Astrocyte (in vitro differentiated cells and primary cell): ENCODE results near the gene CTTN.

Source experiments
- EZH2 ChIP-seq: IDR thresholded peaks from 2 replicates; pipeline ENCODE4 v1.6.1; 2012; ENCODE audit warnings: mild to moderate bottlenecking, low read length, inconsistent platforms; ENCODE audit not compliant: insufficient read depth
- TF ChIP-seq, protein P1 (sequence below): IDR thresholded peaks from 2 replicates; pipeline ENCODE4 v1.5.1; 2011; ENCODE audit warnings: low read depth, mild to moderate bottlenecking, inconsistent platforms, low read length, moderate library complexity; ENCODE audit not compliant: insufficient read depth

DNA sequence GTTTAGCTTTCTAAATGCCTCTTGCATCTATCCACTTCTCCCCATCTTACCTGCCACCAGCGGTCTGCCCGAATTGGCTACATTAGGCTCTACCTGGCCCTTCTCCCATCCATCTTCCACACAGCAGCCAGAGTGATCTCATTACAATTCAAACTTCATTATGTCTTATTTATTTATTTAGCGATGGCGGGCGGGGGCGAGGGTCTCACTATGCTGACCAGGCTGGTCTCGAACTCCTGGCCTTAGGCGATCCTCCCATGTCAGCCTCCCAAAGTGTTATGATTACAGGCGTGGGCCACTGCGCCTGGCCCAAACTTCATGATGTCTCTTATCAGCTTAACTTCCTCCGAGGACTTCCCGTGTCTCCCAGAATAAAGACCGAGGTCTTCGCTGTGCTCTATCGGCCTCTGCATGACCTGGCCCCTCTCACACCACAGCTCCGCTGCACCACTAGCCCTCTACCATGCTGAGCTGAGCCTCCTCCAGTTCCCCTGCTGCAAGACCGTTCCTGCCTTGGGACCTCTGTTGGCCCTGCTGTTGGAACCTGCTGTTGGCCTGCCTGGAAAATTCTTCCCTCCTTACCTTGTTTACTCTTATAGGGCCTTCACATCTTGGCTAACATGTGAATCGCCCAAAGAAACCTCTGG, 870 bp upstream of the CTTN start:
- TF ChIP-seq EZH2, result no peak
- TF ChIP-seq, protein P1, sequence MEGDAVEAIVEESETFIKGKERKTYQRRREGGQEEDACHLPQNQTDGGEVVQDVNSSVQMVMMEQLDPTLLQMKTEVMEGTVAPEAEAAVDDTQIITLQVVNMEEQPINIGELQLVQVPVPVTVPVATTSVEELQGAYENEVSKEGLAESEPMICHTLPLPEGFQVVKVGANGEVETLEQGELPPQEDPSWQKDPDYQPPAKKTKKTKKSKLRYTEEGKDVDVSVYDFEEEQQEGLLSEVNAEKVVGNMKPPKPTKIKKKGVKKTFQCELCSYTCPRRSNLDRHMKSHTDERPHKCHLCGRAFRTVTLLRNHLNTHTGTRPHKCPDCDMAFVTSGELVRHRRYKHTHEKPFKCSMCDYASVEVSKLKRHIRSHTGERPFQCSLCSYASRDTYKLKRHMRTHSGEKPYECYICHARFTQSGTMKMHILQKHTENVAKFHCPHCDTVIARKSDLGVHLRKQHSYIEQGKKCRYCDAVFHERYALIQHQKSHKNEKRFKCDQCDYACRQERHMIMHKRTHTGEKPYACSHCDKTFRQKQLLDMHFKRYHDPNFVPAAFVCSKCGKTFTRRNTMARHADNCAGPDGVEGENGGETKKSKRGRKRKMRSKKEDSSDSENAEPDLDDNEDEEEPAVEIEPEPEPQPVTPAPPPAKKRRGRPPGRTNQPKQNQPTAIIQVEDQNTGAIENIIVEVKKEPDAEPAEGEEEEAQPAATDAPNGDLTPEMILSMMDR, result no peak
